NCI-H2196 treated with DMSO at 0.1 percent for 48 hours (cell line): ENCODE measurements around the gene ATG9B.

ENCODE experiments used
- DNase-seq: peaks from one replicate; lab custom pipeline; 2025; ENCODE audit not compliant: unreplicated experiment; lab: John Stamatoyannopoulos, UW

Gene ATG9B

GRCh38 chr7:150971242-150972022 lies 52.9 kb downstream of the ATG9B start:
- DNase-seq, result no peak

GRCh38 chr7:150970424-150970823 lies 53.9 kb downstream of the ATG9B start:
- no peak for DNase-seq

- DNase-seq, result no peak
These were observed 54.8 kb downstream of the ATG9B start for GRCh38 chr7:150969475-150969874.

GRCh38 chr7:150968734-150969372 lies 55.4 kb downstream of the ATG9B start:
- DNase-seq, result no peak

GRCh38 chr7:150968056-150968733 lies 56.1 kb downstream of the ATG9B start:
- no peak for DNase-seq

- DNase-seq, result no peak
These were observed 56.9 kb downstream of the ATG9B start for GRCh38 chr7:150967349-150967748.

- no peak for DNase-seq
These were observed 58.3 kb downstream of the ATG9B start for GRCh38 chr7:150966002-150966401.

GRCh38 chr7:150965273-150965830 lies 58.9 kb downstream of the ATG9B start:
- no peak for DNase-seq
